Mucosa of rectum (tissue), 2 donors: ENCODE results near the gene ZNF385B.

Experiments
- H3K27ac ChIP-seq, 2 donors: one replicate each; pipeline ENCODE4 v1.7.0; 2013; ENCODE audit warnings: inconsistent platforms in 2 of 2, low read depth in 2 of 2, low read length in 2 of 2
- H3K27me3 ChIP-seq, 2 donors: one replicate each; pipeline ENCODE4 v1.7.0; 2013; ENCODE audit warnings: low read length in 2 of 2; ENCODE audit not compliant: control insufficient read depth in 2 of 2, insufficient read depth in 2 of 2
- H3K36me3 ChIP-seq, 2 donors: one replicate each; pipeline ENCODE4 v1.7.0; 2013; ENCODE audit warnings: low read length in 2 of 2; ENCODE audit not compliant: control insufficient read depth in 2 of 2, insufficient read depth in 2 of 2
- H3K4me1 ChIP-seq, 2 donors: one replicate each; pipeline ENCODE4 v1.7.0; 2013; ENCODE audit warnings: low read length in 2 of 2, mild to moderate bottlenecking in 1 of 2; ENCODE audit not compliant: control insufficient read depth in 2 of 2, insufficient read depth in 2 of 2
- H3K4me3 ChIP-seq, 2 donors: one replicate each; pipeline ENCODE4 v1.7.0; 2013; ENCODE audit warnings: low read length in 2 of 2
- H3K9ac ChIP-seq, 2 donors: one replicate each; pipeline ENCODE4 v1.7.0; 2013; ENCODE audit warnings: low read length in 2 of 2, low read depth in 1 of 2, mild to moderate bottlenecking in 1 of 2
- H3K9me3 ChIP-seq, 2 donors: one replicate each; pipeline ENCODE4 v1.7.0; 2013; ENCODE audit warnings: low read length in 2 of 2; ENCODE audit not compliant: control insufficient read depth in 2 of 2
- donor health status: healthy.
- donor health status: Normal muscosa, but diverticular disease.

ZNF385B gene

GRCh38 chr2:179412112-179412511 is 449.3 kb downstream of the ZNF385B start:
- Histone ChIP-seq H3K4me3 (no peak overlapping the region), H3K9me3 (no peaks in the 10 kb centered on the region), H3K4me1 (no peaks in the 10 kb centered on the region), H3K36me3 (no peaks in the 10 kb centered on the region), H3K9ac (no peak overlapping the region), H3K27me3 (no peaks in the 10 kb centered on the region), H3K27ac (no peak overlapping the region)

- Histone ChIP-seq H3K27me3 (no peaks in the 10 kb centered on the region), H3K4me3 (no peak overlapping the region), H3K4me1 (no peaks in the 10 kb centered on the region), H3K9ac (no peak overlapping the region), H3K36me3 (no peaks in the 10 kb centered on the region), H3K9me3 (no peaks in the 10 kb centered on the region), H3K27ac (no peak overlapping the region)
Observed at GRCh38 chr2:179410552-179411356, 450.7 kb downstream of the ZNF385B start.

- Histone ChIP-seq H3K4me3 (no peak overlapping the region), H3K9ac (no peak overlapping the region), H3K4me1 (no peaks in the 10 kb centered on the region), H3K27me3 (no peaks in the 10 kb centered on the region), H3K9me3 (no peaks in the 10 kb centered on the region), H3K36me3 (no peaks in the 10 kb centered on the region), H3K27ac (no peak overlapping the region)
Observed at GRCh38 chr2:179403624-179404023, 457.8 kb downstream of the ZNF385B start.

GRCh38 chr2:179393481-179393880 is 467.9 kb downstream of the ZNF385B start:
- H3K27me3 ChIP-seq: no peaks in the 10 kb centered on the region
- H3K9ac ChIP-seq: no peak overlapping the region
- H3K9me3 ChIP-seq: peaks cover 0 to 4% of the 10 kb centered on the region in 2 donors
- no peaks in the 10 kb centered on the region for H3K36me3 ChIP-seq
- no peaks in the 10 kb centered on the region for H3K4me1 ChIP-seq
- H3K27ac ChIP-seq: no peak overlapping the region
- no peak overlapping the region for H3K4me3 ChIP-seq
